Thyroid gland (tissue), 4 donors: ENCODE results near the gene NCKAP5. TPM values are rescaled to one million over a fixed set of nuclear protein-coding genes. Genes with fewer than 3 reads are reported as not detected.

Experiments
- DNase-seq, 2 donors: peaks; one replicate each; pipeline ENCODE4 v3.0.0-alpha.2; 2019
- H3K27ac ChIP-seq, 3 donors: fragments of 200-600 bp; sonication (generic); 1 replicate in 2 of 3; 2 replicates in 1 of 3; pipeline ENCODE4 v1.5.1; 2016 to 2019; ENCODE audit warnings: mild to moderate bottlenecking in 1 of 3, moderate library complexity in 1 of 3
- H3K27me3 ChIP-seq: fragments of 200-600 bp; sonication (generic); one replicate; pipeline ENCODE4 v1.5.1; 2019
- H3K36me3 ChIP-seq, 2 donors: fragments of 200-600 bp; sonication (generic); one replicate each; pipeline ENCODE4 v1.5.1; 2016 to 2019
- H3K4me1 ChIP-seq, 2 donors: fragments of 200-600 bp; sonication (generic); one replicate each; pipeline ENCODE4 v1.5.1; 2017 to 2019
- H3K4me3 ChIP-seq, 3 donors: fragments of 200-600 bp; sonication (generic); replicated peaks in 1 of 3; 1 replicate in 2 of 3; 2 replicates in 1 of 3; pipeline ENCODE4 v1.5.1; 2016; ENCODE audit warnings: mild to moderate bottlenecking in 1 of 3
- H3K9me3 ChIP-seq: fragments of 200-600 bp; sonication (generic); one replicate; pipeline ENCODE4 v1.5.1; 2017
- CTCF ChIP-seq, 6 experiments: fragments of 200-600 bp in 3 of 6; fragments of 450-650 bp in 3 of 6; sonication (generic) in 3 of 6; IDR thresholded peaks; one replicate each; pipeline ENCODE4 v1.5.1; 2016 to 2019; ENCODE audit warnings: antibody characterized with exemption in 6 of 6, mild to moderate bottlenecking in 2 of 6, inconsistent platforms in 1 of 6, moderate library complexity in 1 of 6
- POLR2A ChIP-seq, 2 donors: fragments of 450-650 bp; IDR thresholded peaks; one replicate each; pipeline ENCODE4 v1.6.1; 2017; ENCODE audit warnings: antibody characterized with exemption in 2 of 2, mild to moderate bottlenecking in 2 of 2, moderate library complexity in 1 of 2
- WGBS, 2 donors: methylation state at CpG; one replicate each; pipeline ENCODE4 v1.1.5; 2017; 5-methylcytosine and 5-hydroxymethylcytosine counted together
- intact Hi-C: fragments of 100-400 bp; cut with DNase I; formaldehyde crosslinking; loops from one replicate; pipeline ENCODE4 v1.15.1; 2023
- total RNA-seq, 4 donors: library from RNA; depleted of rRNA; stranded (reverse); fragments of >200 nt; gene quantifications; one replicate each; pipeline ENCODE4 v1.2.3, GENCODE V29; 2016

Gene NCKAP5
- total RNA-seq, 4 donors from 2014 or later = 0.45 to 1.2 (median 0.76) TPM

GRCh38 chr2:133080822-133081221 lies 487.4 kb downstream of the NCKAP5 start:
- H3K9me3 ChIP-seq = no peaks in the 10 kb centered on the region
- H3K4me3 ChIP-seq = no peak overlapping the region
- no peaks in the 10 kb centered on the region for H3K27me3 ChIP-seq
- TF ChIP-seq CTCF (IDR thresholded peaks at IDR 0.05) = no peak
- no peak for TF ChIP-seq POLR2A (IDR thresholded peaks at IDR 0.05)
- peaks cover 0 to 7% of the 10 kb centered on the region in 2 donors for H3K4me1 ChIP-seq
- intact Hi-C loops = no loop called here
- DNase-seq = no peak
- 96 to 98% methylated on average over 2 of the region's 2 CpGs for WGBS, 2 donors
- H3K27ac ChIP-seq = no peak overlapping the region
- no peaks in the 10 kb centered on the region for H3K36me3 ChIP-seq

GRCh38 chr2:133078667-133079411 lies 489.4 kb downstream of the NCKAP5 start:
- intact Hi-C loops = no loop called here
- no peaks in the 10 kb centered on the region for H3K36me3 ChIP-seq
- H3K4me1 ChIP-seq = peaks cover 0 to 2% of the 10 kb centered on the region in 2 donors
- no peaks in the 10 kb centered on the region for H3K27me3 ChIP-seq
- WGBS, 2 donors = 90 to 97% methylated on average over 2 of the region's 2 CpGs
- H3K9me3 ChIP-seq = no peaks in the 10 kb centered on the region
- no peak for DNase-seq
- TF ChIP-seq POLR2A (IDR thresholded peaks at IDR 0.05) (no peak), CTCF (IDR thresholded peaks at IDR 0.05) (no peak)
- no peak overlapping the region for H3K4me3 ChIP-seq
- H3K27ac ChIP-seq = no peak overlapping the region

- no peak overlapping the region for H3K4me3 ChIP-seq
- intact Hi-C loops = no loop called here
- H3K4me1 ChIP-seq = no peaks in the 10 kb centered on the region
- TF ChIP-seq POLR2A (IDR thresholded peaks at IDR 0.05) (no peak), CTCF (IDR thresholded peaks at IDR 0.05) (no peak)
- no peaks in the 10 kb centered on the region for H3K27me3 ChIP-seq
- no peak overlapping the region for H3K27ac ChIP-seq
- no peak for DNase-seq
- 60 to 67% methylated on average over 7 of the region's 7 CpGs for WGBS, 2 donors
- H3K9me3 ChIP-seq = no peaks in the 10 kb centered on the region
- no peaks in the 10 kb centered on the region for H3K36me3 ChIP-seq
Measured at GRCh38 chr2:133077269-133077822, 490.9 kb downstream of the NCKAP5 start.

- intact Hi-C loops = no loop called here
- DNase-seq = no peak
- H3K9me3 ChIP-seq = no peaks in the 10 kb centered on the region
- 66 to 79% methylated on average over 5 of the region's 5 CpGs for WGBS, 2 donors
- no peak overlapping the region for H3K4me3 ChIP-seq
- no peak overlapping the region for H3K27ac ChIP-seq
- no peaks in the 10 kb centered on the region for H3K36me3 ChIP-seq
- no peaks in the 10 kb centered on the region for H3K4me1 ChIP-seq
- H3K27me3 ChIP-seq = no peaks in the 10 kb centered on the region
- TF ChIP-seq CTCF (IDR thresholded peaks at IDR 0.05) (no peak), POLR2A (IDR thresholded peaks at IDR 0.05) (no peak)
Measured at GRCh38 chr2:133072837-133073694, 495.2 kb downstream of the NCKAP5 start.
